Fibroblast of pulmonary artery (primary cell): ENCODE results near the gene SORCS2.

Source experiments
- DNase-seq: peaks from one replicate; pipeline ENCODE4 v3.0.0-alpha.2; 2010; ENCODE audit warnings: low read depth
- H3K4me3 ChIP-seq: replicated peaks from 2 replicates; pipeline ENCODE4 v1.5.1; 2011; ENCODE audit warnings: low read depth, mild to moderate bottlenecking, control low read depth, low read length, moderate library complexity
- CTCF ChIP-seq: IDR thresholded peaks from 2 replicates; pipeline ENCODE4 v1.5.1; 2011; ENCODE audit warnings: mild to moderate bottlenecking, control low read depth, low read length, inconsistent platforms; ENCODE audit errors: missing control alignments

SORCS2 gene

DNA sequence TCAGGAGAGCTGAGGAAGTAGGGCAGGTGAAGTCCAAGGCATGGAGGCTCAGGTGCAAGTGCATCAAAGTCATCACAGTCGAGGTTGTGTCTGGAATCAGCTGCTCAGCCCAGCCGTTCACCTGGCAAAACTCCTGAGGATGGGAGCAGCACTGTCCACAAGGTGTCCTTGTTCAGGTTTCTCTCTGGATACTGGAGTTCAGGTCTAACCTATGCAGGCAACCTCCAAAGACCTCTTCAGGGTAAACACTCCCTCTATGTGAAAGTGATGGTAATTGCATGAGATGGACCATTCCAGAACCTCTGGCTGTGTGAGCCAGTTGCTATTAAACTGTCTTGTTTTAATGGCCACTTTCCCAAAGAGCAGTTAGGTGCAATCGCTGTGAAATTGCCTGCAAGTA is 362.6 kb downstream of the SORCS2 start:
- no peak for DNase-seq
- H3K4me3 ChIP-seq, result no peak overlapping the region
- no peak for TF ChIP-seq CTCF

GRCh38 chr4:7556558-7556957 is 364.2 kb downstream of the SORCS2 start:
- no peak for TF ChIP-seq CTCF
- no peak for DNase-seq
- H3K4me3 ChIP-seq, result no peak overlapping the region

GRCh38 chr4:7557456-7557855 is 365.1 kb downstream of the SORCS2 start:
- H3K4me3 ChIP-seq, result no peak overlapping the region
- peak; percentile 20 for DNase-seq
- TF ChIP-seq CTCF, result no peak

GRCh38 chr4:7558436-7558835 is 366.1 kb downstream of the SORCS2 start:
- DNase-seq, result no peak
- no peak for TF ChIP-seq CTCF
- no peak overlapping the region for H3K4me3 ChIP-seq

DNA sequence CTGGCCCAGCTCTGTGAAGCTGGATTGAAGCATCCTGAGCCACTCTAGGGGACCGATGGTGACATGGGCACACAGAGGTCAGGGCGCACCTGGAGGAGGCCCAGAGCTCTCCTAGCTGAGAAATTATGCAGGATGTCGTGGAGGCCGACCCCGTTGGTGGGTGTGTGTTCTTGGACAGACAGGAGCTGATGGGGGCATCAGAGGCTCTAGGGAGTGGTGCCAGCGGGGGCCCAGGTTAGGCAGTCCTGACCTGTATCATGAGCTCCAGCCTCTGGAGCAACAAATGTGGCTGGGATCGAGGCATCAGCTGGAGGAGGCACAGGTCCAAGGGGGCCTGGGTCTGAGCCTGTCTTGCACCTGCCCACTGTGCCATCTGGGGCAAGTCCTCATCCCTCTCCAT is 367.0 kb downstream of the SORCS2 start:
- no peak for TF ChIP-seq CTCF
- no peak for DNase-seq
- H3K4me3 ChIP-seq, result no peak overlapping the region

GRCh38 chr4:7559741-7560395 is 367.5 kb downstream of the SORCS2 start:
- no peak for DNase-seq
- no peak for TF ChIP-seq CTCF
- no peak overlapping the region for H3K4me3 ChIP-seq

GRCh38 chr4:7561557-7561956 is 369.2 kb downstream of the SORCS2 start:
- DNase-seq, result no peak
- TF ChIP-seq CTCF, result no peak

More at GRCh38 chr4:7561557-7561956, 369.2 kb downstream of the SORCS2 start:
- H3K4me3 ChIP-seq, result no peak overlapping the region
